VCaP (cell line): ENCODE data around the gene CHST2.

Experiments
- H3K27ac ChIP-seq: fragments of 450-650 bp; 2 replicates; pipeline ENCODE4 v1.5.1; 2017
- TF ChIP-seq, protein P1 (sequence below): fragments of 450-650 bp; conservative IDR thresholded peaks from 2 replicates; pipeline ENCODE4 v1.5.1; 2017; ENCODE audit warnings: mild to moderate bottlenecking, moderate library complexity

Gene CHST2

GRCh38 chr3:143127801-143128200, 8.2 kb downstream of the CHST2 start:
- TF ChIP-seq, protein P1, sequence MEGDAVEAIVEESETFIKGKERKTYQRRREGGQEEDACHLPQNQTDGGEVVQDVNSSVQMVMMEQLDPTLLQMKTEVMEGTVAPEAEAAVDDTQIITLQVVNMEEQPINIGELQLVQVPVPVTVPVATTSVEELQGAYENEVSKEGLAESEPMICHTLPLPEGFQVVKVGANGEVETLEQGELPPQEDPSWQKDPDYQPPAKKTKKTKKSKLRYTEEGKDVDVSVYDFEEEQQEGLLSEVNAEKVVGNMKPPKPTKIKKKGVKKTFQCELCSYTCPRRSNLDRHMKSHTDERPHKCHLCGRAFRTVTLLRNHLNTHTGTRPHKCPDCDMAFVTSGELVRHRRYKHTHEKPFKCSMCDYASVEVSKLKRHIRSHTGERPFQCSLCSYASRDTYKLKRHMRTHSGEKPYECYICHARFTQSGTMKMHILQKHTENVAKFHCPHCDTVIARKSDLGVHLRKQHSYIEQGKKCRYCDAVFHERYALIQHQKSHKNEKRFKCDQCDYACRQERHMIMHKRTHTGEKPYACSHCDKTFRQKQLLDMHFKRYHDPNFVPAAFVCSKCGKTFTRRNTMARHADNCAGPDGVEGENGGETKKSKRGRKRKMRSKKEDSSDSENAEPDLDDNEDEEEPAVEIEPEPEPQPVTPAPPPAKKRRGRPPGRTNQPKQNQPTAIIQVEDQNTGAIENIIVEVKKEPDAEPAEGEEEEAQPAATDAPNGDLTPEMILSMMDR: no peak
- H3K27ac ChIP-seq: no peak overlapping the region

GRCh38 chr3:143128227-143128955, 8.8 kb downstream of the CHST2 start:
- no peak overlapping the region for H3K27ac ChIP-seq
- TF ChIP-seq, protein P1: no peak

- H3K27ac ChIP-seq: no peak overlapping the region
- TF ChIP-seq, protein P1: no peak
Observed at GRCh38 chr3:143132246-143132980, 12.8 kb downstream of the CHST2 start.

DNA sequence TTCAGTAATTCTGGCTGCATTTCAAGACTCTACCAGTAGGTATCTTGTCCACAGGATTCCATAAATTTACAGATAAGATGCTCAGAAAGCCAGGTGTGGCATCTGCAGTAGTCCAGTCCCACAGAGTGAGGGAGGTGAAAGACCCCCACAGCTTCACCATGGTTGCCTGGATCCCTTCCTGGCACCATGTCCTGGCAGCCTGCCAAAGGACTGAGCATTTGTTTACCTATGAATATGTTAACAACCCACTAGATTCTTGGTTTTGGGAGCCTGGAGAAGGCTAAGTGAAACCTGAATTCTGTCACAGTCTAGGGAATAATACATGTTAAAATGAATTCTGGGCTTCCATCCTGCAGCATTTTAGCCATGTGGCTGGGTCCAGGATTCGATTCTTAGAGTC, 14.9 kb downstream of the CHST2 start:
- TF ChIP-seq, protein P1: 0 out of 2 replicates have a peak, but pooled peaks have one; percentile 3
- no peak overlapping the region for H3K27ac ChIP-seq

- no peak overlapping the region for H3K27ac ChIP-seq
- TF ChIP-seq, protein P1: no peak
Observed at GRCh38 chr3:143135150-143135549, 15.6 kb downstream of the CHST2 start.

DNA sequence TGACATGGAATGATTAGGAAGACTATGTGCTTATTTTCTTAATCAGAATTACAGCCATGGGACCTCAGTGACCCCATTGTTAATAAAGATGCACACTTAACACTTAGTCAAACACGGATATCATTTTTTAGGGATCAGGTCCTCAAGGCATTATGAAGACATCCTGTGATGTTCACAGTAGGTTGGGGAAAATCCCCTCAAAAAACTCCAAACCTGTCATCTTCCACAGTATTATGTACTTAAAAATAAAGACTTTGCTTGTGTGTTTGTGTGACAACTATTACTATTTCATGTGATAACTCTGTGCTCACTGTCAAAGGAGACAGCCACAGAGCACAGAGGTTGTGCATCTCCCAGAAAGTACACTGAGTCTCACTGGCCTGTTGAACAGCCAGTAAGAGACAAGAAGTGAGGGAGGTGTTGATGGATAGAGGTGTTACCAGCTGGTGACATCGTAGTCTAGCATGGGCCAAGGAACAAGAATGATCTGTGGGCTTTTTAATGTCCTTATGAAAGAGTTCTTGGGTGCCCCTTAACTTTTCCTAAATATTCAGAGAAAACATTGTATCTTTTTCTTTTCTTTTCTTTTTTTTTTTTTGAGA, 18.0 kb downstream of the CHST2 start:
- H3K27ac ChIP-seq: no peak overlapping the region
- TF ChIP-seq, protein P1: no peak

DNA sequence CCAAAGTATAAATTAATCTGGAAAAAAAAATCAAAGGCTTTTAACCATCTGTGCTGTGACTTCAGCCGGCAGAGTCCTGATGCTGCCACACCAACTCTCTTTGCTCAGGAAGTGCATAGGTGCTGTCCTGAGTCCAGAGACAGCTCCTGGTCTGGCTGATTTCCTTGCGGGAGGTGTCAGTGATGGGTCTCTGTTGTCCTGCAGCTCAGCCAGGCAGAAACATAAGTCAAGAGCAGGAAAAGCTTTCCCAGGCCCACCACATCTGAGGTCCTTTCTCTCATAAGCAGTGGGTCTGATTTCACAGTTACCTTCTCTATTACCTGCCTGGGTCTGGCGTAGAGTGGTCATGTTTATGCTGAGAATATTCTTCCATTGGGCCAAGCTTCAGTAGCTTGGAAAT, 19.4 kb downstream of the CHST2 start:
- TF ChIP-seq, protein P1: no peak
- no peak overlapping the region for H3K27ac ChIP-seq
